ENCODE results near the gene PAM. TPM values are rescaled to one million over a fixed set of nuclear protein-coding genes. Genes with fewer than 3 reads are reported as not detected.

Gene PAM
- total RNA-seq, 4 donors from 2014 or later: 132 to 224 (median 184) TPM

GRCh38 chr5:102765350-102765749 lies 10.2 kb downstream of the PAM start:
- Histone ChIP-seq H3K36me3 (no peaks in the 10 kb centered on the region), H3K4me3 (no peak overlapping the region), H3K4me1 (peaks cover 0 to 27% (median 9%) of the 10 kb centered on the region in 4 donors), H3K9me3 (no peaks in the 10 kb centered on the region), H3K27ac (no peak overlapping the region), H3K27me3 (no peaks in the 10 kb centered on the region)
- DNase-seq (ENCODE audit: low spot score in 2 of 2): no peak
- WGBS, 2 donors: 91 to 92% methylated on average over 3 of the region's 3 CpGs
- TF ChIP-seq EP300 (IDR thresholded peaks at IDR 0.05): no peak
- no peak for TF ChIP-seq CTCF (IDR thresholded peaks at IDR 0.05)
- no peak for TF ChIP-seq POLR2A (IDR thresholded peaks at IDR 0.05)

GRCh38 chr5:102766295-102767090 lies 11.4 kb downstream of the PAM start:
- WGBS, 2 donors: 92% methylated on average over 4 of the region's 4 CpGs
- TF ChIP-seq CTCF (IDR thresholded peaks at IDR 0.05): no peak
- TF ChIP-seq POLR2A (IDR thresholded peaks at IDR 0.05): no peak
- TF ChIP-seq EP300 (IDR thresholded peaks at IDR 0.05): no peak
- Histone ChIP-seq H3K27ac (no peak overlapping the region), H3K27me3 (no peaks in the 10 kb centered on the region), H3K4me1 (peaks cover 0 to 18% (median 10%) of the 10 kb centered on the region in 4 donors), H3K9me3 (no peaks in the 10 kb centered on the region), H3K4me3 (no peak overlapping the region), H3K36me3 (no peaks in the 10 kb centered on the region)
- DNase-seq (ENCODE audit: low spot score in 2 of 2): no peak

- WGBS, 2 donors: 89 to 96% methylated on average over 2 of the region's 2 CpGs
- DNase-seq (ENCODE audit: low spot score in 2 of 2): no peak
- no peak overlapping the region for H3K27ac ChIP-seq
- TF ChIP-seq EP300 (IDR thresholded peaks at IDR 0.05): no peak
- TF ChIP-seq POLR2A (IDR thresholded peaks at IDR 0.05): no peak
- TF ChIP-seq CTCF (IDR thresholded peaks at IDR 0.05): no peak
- H3K9me3 ChIP-seq: no peaks in the 10 kb centered on the region
- peaks cover 0 to 9% (median 7%) of the 10 kb centered on the region in 4 donors for H3K4me1 ChIP-seq
- H3K27me3 ChIP-seq: no peaks in the 10 kb centered on the region
- no peaks in the 10 kb centered on the region for H3K36me3 ChIP-seq
- H3K4me3 ChIP-seq: no peak overlapping the region
These were observed 12.8 kb downstream of the PAM start for GRCh38 chr5:102767862-102768261.

- H3K27me3 ChIP-seq: no peaks in the 10 kb centered on the region
- DNase-seq (ENCODE audit: low spot score in 2 of 2): no peak
- no peaks in the 10 kb centered on the region for H3K36me3 ChIP-seq
- H3K4me3 ChIP-seq: no peak overlapping the region
- H3K4me1 ChIP-seq: peaks cover 0 to 8% (median 6%) of the 10 kb centered on the region in 4 donors
- no peak overlapping the region for H3K27ac ChIP-seq
- TF ChIP-seq EP300 (IDR thresholded peaks at IDR 0.05) (no peak), CTCF (IDR thresholded peaks at IDR 0.05) (no peak), POLR2A (IDR thresholded peaks at IDR 0.05) (no peak)
- peaks cover 0 to 4% (median 0%) of the 10 kb centered on the region in 4 donors for H3K9me3 ChIP-seq
- 88 to 98% methylated on average over 3 of the region's 3 CpGs for WGBS, 2 donors
These were observed 15.7 kb downstream of the PAM start for GRCh38 chr5:102770803-102771202.

GRCh38 chr5:102771435-102771834 lies 16.3 kb downstream of the PAM start:
- DNase-seq (ENCODE audit: low spot score in 2 of 2): no peak
- TF ChIP-seq EP300 (IDR thresholded peaks at IDR 0.05): no peak
- no peak for TF ChIP-seq POLR2A (IDR thresholded peaks at IDR 0.05)
- no peak for TF ChIP-seq CTCF (IDR thresholded peaks at IDR 0.05)
- H3K4me3 ChIP-seq: no peak overlapping the region
- peaks cover 0 to 8% (median 6%) of the 10 kb centered on the region in 4 donors for H3K4me1 ChIP-seq
- H3K27me3 ChIP-seq: no peaks in the 10 kb centered on the region
- H3K36me3 ChIP-seq: no peaks in the 10 kb centered on the region
- peaks cover 0 to 4% (median 0%) of the 10 kb centered on the region in 4 donors for H3K9me3 ChIP-seq
- H3K27ac ChIP-seq: peak overlapping the region in 1 of 4 donors; percentile 42
